C4-2B (cell line): ENCODE measurements around the gene RGS18.
"Not testable (repeated sequence)": the region's sequence is repeated elsewhere in the genome, so short reads cannot be mapped to it uniquely, and the experiment has no call there.

Experiments used
- H3K27ac ChIP-seq: fragments of 450-650 bp; 2 replicates; pipeline ENCODE4 v1.5.1; 2017
- CTCF ChIP-seq: fragments of 450-650 bp; conservative IDR thresholded peaks from 2 replicates; pipeline ENCODE4 v1.5.1; 2017; ENCODE audit warnings: mild to moderate bottlenecking
- ZFX ChIP-seq: fragments of 450-650 bp; IDR thresholded peaks from 2 replicates; pipeline ENCODE4 v1.6.1; 2017

RGS18 gene

GRCh38 chr1:192225266-192225665 lies 67.0 kb downstream of the RGS18 start:
- H3K27ac ChIP-seq = no peak overlapping the region
- TF ChIP-seq CTCF = no peak
- TF ChIP-seq ZFX = no peak

GRCh38 chr1:192225703-192226102 lies 67.4 kb downstream of the RGS18 start:
- TF ChIP-seq ZFX = no peak
- TF ChIP-seq CTCF = no peak

GRCh38 chr1:192227330-192227729 lies 69.1 kb downstream of the RGS18 start:
- no peak overlapping the region for H3K27ac ChIP-seq
- TF ChIP-seq CTCF = no peak
- no peak for TF ChIP-seq ZFX

More at GRCh38 chr1:192225703-192226102, 67.4 kb downstream of the RGS18 start:
- no peak overlapping the region for H3K27ac ChIP-seq

- not testable (repeated sequence) for H3K27ac ChIP-seq
Observed at GRCh38 chr1:192227980-192228379, 69.7 kb downstream of the RGS18 start.

GRCh38 chr1:192232817-192233417 lies 74.7 kb downstream of the RGS18 start:
- no peak for TF ChIP-seq ZFX
- TF ChIP-seq CTCF = no peak
- H3K27ac ChIP-seq = no peak overlapping the region

- H3K27ac ChIP-seq = no peak overlapping the region
- TF ChIP-seq CTCF = no peak
- no peak for TF ChIP-seq ZFX
Observed at GRCh38 chr1:192235127-192235526, 76.9 kb downstream of the RGS18 start.
